Right lobe of liver (tissue), 4 donors: ENCODE measurements around the gene SMARCA2.

ENCODE experiments used
- POLR2A ChIP-seq: fragments of 450-650 bp; IDR thresholded peaks from one replicate; pipeline ENCODE4 v1.6.1; 2017; ENCODE audit warnings: antibody characterized with exemption, mild to moderate bottlenecking
- TF ChIP-seq, protein P1 (sequence below), 4 donors: fragments of 200-600 bp in 3 of 4; fragments of 450-650 bp in 1 of 4; IDR thresholded peaks; one replicate each; pipeline versions ENCODE4 v1.5.1 to v1.8.0; 2016 to 2022; ENCODE audit warnings: antibody characterized with exemption in 4 of 4, mild to moderate bottlenecking in 2 of 4
- donor health status: DM: no; HTN: no; CAD: no.
- donor health status: DM: no; HTN: no; CAD: no.
- donor health status: DM: no; HTN: yes; CAD: no.

DNA sequence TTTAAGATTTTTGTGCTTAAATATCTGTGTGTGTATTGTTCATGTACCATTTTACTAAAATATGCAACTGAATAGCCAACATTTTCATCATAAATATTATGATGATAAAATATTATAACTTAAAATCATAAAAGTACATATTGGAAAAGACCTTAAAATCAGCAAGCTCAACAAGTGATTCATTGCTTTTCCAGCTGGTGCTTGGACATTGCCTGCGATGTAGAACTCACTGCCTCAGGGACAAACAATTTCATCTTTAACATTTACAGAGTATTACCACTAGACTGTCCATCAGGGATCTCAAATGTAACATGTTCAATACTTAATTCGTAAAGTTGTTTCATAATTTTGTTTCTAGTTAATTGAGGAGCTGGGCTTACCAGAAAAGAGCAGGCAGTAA is 17.5 kb upstream of the SMARCA2 start:
- TF ChIP-seq, protein P1, sequence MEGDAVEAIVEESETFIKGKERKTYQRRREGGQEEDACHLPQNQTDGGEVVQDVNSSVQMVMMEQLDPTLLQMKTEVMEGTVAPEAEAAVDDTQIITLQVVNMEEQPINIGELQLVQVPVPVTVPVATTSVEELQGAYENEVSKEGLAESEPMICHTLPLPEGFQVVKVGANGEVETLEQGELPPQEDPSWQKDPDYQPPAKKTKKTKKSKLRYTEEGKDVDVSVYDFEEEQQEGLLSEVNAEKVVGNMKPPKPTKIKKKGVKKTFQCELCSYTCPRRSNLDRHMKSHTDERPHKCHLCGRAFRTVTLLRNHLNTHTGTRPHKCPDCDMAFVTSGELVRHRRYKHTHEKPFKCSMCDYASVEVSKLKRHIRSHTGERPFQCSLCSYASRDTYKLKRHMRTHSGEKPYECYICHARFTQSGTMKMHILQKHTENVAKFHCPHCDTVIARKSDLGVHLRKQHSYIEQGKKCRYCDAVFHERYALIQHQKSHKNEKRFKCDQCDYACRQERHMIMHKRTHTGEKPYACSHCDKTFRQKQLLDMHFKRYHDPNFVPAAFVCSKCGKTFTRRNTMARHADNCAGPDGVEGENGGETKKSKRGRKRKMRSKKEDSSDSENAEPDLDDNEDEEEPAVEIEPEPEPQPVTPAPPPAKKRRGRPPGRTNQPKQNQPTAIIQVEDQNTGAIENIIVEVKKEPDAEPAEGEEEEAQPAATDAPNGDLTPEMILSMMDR (IDR thresholded peaks at IDR 0.05) = no peak
- no peak for TF ChIP-seq POLR2A
